GM19468 (cell line): ENCODE data around the gene HACE1.

ENCODE experiments used
- ATAC-seq: cut with Tn5 transposase; IDR thresholded peaks from one replicate; pipeline ENCODE4 v1.9.1; 2021; ENCODE audit warnings: mild to moderate bottlenecking, moderate library complexity, moderate number of reproducible peaks; ENCODE audit not compliant: unreplicated experiment; ENCODE audit errors: extremely low read depth

Gene HACE1

GRCh38 chr6:104699593-104700329, 160.0 kb downstream of the HACE1 start:
- no peak for ATAC-seq

GRCh38 chr6:104698979-104699378, 160.7 kb downstream of the HACE1 start:
- ATAC-seq, result no peak

- no peak for ATAC-seq
Observed at GRCh38 chr6:104692008-104692407, 167.7 kb downstream of the HACE1 start.

- ATAC-seq, result no peak
Observed at GRCh38 chr6:104689551-104690205, 170.0 kb downstream of the HACE1 start.

- ATAC-seq, result no peak
Observed at GRCh38 chr6:104688283-104688969, 171.3 kb downstream of the HACE1 start.

GRCh38 chr6:104686550-104687175, 173.1 kb downstream of the HACE1 start:
- no peak for ATAC-seq

GRCh38 chr6:104685871-104686549, 173.7 kb downstream of the HACE1 start:
- ATAC-seq, result no peak

- no peak for ATAC-seq
Observed at GRCh38 chr6:104684911-104685415, 174.8 kb downstream of the HACE1 start.

GRCh38 chr6:104683809-104684208, 175.9 kb downstream of the HACE1 start:
- ATAC-seq, result no peak

GRCh38 chr6:104682722-104683643, 176.7 kb downstream of the HACE1 start:
- ATAC-seq, result no peak

GRCh38 chr6:104680539-104680938, 179.2 kb downstream of the HACE1 start:
- ATAC-seq, result no peak

- ATAC-seq, result no peak
Observed at GRCh38 chr6:104679971-104680370, 179.7 kb downstream of the HACE1 start.
